Measurements from ENCODE around the gene SPI1.

Gene SPI1

GRCh38 chr11:47409440-47410369 is 31.4 kb upstream of the SPI1 start:
- DNase-seq (ENCODE audit: low read depth), result no peak
- no peak overlapping the region for H3K4me3 ChIP-seq (ENCODE audit: low read depth, low read length)
- TF ChIP-seq, protein P1, sequence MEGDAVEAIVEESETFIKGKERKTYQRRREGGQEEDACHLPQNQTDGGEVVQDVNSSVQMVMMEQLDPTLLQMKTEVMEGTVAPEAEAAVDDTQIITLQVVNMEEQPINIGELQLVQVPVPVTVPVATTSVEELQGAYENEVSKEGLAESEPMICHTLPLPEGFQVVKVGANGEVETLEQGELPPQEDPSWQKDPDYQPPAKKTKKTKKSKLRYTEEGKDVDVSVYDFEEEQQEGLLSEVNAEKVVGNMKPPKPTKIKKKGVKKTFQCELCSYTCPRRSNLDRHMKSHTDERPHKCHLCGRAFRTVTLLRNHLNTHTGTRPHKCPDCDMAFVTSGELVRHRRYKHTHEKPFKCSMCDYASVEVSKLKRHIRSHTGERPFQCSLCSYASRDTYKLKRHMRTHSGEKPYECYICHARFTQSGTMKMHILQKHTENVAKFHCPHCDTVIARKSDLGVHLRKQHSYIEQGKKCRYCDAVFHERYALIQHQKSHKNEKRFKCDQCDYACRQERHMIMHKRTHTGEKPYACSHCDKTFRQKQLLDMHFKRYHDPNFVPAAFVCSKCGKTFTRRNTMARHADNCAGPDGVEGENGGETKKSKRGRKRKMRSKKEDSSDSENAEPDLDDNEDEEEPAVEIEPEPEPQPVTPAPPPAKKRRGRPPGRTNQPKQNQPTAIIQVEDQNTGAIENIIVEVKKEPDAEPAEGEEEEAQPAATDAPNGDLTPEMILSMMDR (IDR thresholded peaks at IDR 0.05; ENCODE audit: insufficient read depth, low read depth, low read length, missing control alignments), result no peak

DNA sequence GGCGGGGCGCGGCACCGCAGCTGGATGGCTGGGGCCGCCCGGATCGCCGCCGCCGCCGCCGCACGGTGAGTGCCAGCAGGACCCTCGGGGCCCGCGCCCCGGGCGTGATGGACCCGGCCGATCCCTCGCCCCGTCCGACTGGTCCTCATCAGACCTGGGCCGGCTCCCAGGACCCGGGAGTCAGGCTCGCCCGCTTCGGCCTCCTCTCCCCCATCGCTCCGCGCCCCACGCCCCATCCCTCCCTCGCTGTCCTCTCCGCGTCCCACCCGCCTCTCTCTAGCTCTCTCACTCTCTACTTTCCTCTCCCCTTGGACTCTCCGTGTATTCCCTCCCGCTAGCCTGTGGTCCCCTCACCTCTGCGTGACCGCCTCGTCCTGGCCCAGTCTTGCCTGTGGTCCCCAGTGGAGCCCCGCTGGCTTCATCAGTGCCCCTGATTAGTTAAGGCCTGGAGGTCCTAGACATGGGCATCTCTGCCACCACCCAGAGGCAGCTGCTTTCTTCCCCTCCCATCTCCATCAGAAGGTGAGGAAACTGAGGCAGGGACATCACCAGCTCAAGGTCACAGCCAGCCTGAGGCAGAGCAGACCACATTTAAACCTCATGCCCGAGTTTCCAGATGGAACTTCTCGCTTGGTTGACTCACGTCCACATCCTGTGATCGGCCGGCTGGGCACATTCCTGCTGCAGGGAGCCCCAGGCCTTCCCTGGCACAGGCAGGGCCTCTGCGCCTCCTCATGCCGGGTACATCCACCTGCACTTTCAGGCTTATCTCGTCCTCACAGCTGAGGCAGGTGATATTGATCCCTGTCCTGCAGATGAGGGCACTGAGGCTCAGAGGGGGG is 30.5 kb upstream of the SPI1 start:
- DNase-seq (ENCODE audit: low read depth), result no peak
- H3K4me3 ChIP-seq (ENCODE audit: low read depth, low read length), result peak overlapping the region; percentile 58
- TF ChIP-seq, protein P1 (IDR thresholded peaks at IDR 0.05; ENCODE audit: insufficient read depth, low read depth, low read length, missing control alignments), result no peak

- TF ChIP-seq, protein P1 (IDR thresholded peaks at IDR 0.05; ENCODE audit: insufficient read depth, low read depth, low read length, missing control alignments), result peak; percentile 85
- peak; percentile 99 for DNase-seq (ENCODE audit: low read depth)
- H3K4me3 ChIP-seq (ENCODE audit: low read depth, low read length), result peak within 1 kb of the TSS; percentile 77
Measured at GRCh38 chr11:47407746-47408590, 29.6 kb upstream of the SPI1 start, which contains the start of gene SLC39A13. TSS of gene SLC39A13 (plus strand) at chr11:47408590. CDS start at chr11:47410095, 1,505 bp downstream.

DNA sequence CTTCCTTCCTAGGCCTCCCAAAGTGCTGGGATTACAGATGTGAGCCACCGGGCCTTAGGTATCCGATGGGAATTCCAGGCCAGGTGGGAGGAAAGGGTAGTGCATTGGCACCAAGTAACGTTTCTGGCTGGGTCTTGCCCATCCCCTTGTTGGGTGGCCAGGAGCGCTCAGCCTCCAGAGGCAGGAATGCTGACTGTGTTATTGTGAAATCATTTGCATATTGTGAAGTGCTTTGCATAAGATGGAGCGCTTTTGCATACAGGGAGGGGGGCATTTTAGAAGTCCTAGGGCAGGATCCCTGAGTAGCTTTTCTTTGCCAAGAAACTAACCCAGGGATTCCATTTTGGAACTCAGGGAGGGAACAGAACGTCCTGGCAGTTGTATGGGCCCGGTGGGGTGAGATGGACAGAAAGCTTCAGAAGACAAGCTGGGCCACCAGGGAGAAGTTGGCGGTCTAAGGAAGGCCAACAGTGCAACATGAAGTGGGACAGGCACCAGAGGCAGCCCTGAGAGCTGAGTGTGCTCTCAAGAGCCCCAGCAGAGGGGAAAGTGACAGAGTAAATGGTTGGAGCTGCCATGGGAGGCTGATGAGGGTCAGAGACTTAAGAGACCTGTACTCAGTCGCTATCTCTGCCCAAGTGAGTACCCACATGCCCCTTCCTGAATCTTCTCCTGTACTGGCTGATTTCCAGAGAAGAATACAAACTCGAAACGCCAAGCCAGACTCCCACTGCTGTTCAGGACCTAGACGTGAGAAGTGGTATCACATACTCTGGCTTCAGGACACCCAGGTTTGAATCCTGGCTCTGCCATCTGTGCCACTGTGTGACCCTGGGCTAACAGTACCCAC is 28.8 kb upstream of the SPI1 start:
- peak overlapping the region; percentile 77 for H3K4me3 ChIP-seq (ENCODE audit: low read depth, low read length)
- TF ChIP-seq, protein P1 (IDR thresholded peaks at IDR 0.05; ENCODE audit: insufficient read depth, low read depth, low read length, missing control alignments), result no peak
- peak; percentile 43 for DNase-seq (ENCODE audit: low read depth)

DNA sequence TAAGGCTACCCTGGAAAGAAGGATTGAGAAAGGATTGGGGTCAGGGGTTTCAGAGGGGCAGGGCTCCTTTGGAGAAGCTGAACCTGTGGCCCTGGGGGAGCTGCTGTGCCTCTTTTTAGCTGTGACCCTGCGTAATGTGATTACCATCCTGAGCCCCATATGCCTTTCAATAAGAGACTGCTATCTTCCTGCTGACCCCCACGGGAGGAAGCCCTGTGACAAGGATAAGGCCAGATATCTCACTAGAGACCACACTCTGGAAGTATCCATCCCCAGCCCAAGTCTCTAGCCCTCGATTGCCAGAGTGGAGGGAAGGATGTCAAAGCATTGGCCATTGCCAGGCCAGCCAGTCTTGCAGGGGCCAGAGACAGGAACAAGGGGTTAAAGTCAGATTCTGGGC is 25.2 kb upstream of the SPI1 start:
- no peak overlapping the region for H3K4me3 ChIP-seq (ENCODE audit: low read depth, low read length)
- DNase-seq (ENCODE audit: low read depth), result no peak
- TF ChIP-seq, protein P1 (IDR thresholded peaks at IDR 0.05; ENCODE audit: insufficient read depth, low read depth, low read length, missing control alignments), result no peak
